Measurements from ENCODE around the gene ZMAT5.

GRCh38 chr22:29726106-29726505 lies 40.7 kb downstream of the ZMAT5 start:
- TF ChIP-seq ZBTB7A (IDR thresholded peaks at IDR 0.05; ENCODE audit: low read depth): no peak
- no peak for TF ChIP-seq RAD21 (IDR thresholded peaks at IDR 0.05; ENCODE audit: low read depth)
- no peak for TF ChIP-seq MAX (IDR thresholded peaks at IDR 0.05)
- TF ChIP-seq CEBPB (IDR thresholded peaks at IDR 0.05): no peak
- no peak for TF ChIP-seq FOXM1 (IDR thresholded peaks at IDR 0.05; ENCODE audit: borderline replicate concordance, low read depth)
- no peak for TF ChIP-seq EGR1 (IDR thresholded peaks at IDR 0.05)
- TF ChIP-seq YY1 (IDR thresholded peaks at IDR 0.05; ENCODE audit: low read depth): no peak
- TF ChIP-seq USF1 (IDR thresholded peaks at IDR 0.05): no peak
- TF ChIP-seq EP300 (IDR thresholded peaks at IDR 0.05; ENCODE audit: borderline replicate concordance): no peak
- TF ChIP-seq TAF1 (IDR thresholded peaks at IDR 0.05; ENCODE audit: low read depth): no peak
- TF ChIP-seq NFIC (IDR thresholded peaks at IDR 0.05): no peak
